Osteocyte (in vitro differentiated cells): ENCODE results near the gene OSER1. TPM values are rescaled to one million over a fixed set of nuclear protein-coding genes. Genes with fewer than 3 reads are reported as not detected.
A peak's percentile ranks its signal among the peaks of the same experiment; 100 is the strongest.

ENCODE experiments used
- DNase-seq: peaks from one replicate; pipeline ENCODE4 v3.0.0; 2021; ENCODE audit warnings: mixed read lengths; ENCODE audit not compliant: unreplicated experiment; ENCODE audit errors: extremely low spot score
- H3K27ac Mint-ChIP-seq: one replicate; pipeline ENCODE4 v1.8.0; 2021; ENCODE audit warnings: mild to moderate bottlenecking, mixed read lengths; ENCODE audit not compliant: unreplicated experiment
- H3K27me3 Mint-ChIP-seq: one replicate; pipeline ENCODE4 v1.8.0; 2021; ENCODE audit warnings: mixed read lengths; ENCODE audit not compliant: unreplicated experiment
- H3K36me3 Mint-ChIP-seq: one replicate; pipeline ENCODE4 v1.8.0; 2021; ENCODE audit warnings: mixed read lengths; ENCODE audit not compliant: unreplicated experiment
- H3K4me1 Mint-ChIP-seq: one replicate; pipeline ENCODE4 v1.8.0; 2021; ENCODE audit warnings: mixed read lengths; ENCODE audit not compliant: unreplicated experiment
- H3K4me3 Mint-ChIP-seq: one replicate; pipeline ENCODE4 v1.8.0; 2021; ENCODE audit warnings: mild to moderate bottlenecking, moderate library complexity, mixed read lengths; ENCODE audit not compliant: unreplicated experiment
- H3K9me3 Mint-ChIP-seq: one replicate; pipeline ENCODE4 v1.8.0; 2021; ENCODE audit warnings: mixed read lengths; ENCODE audit not compliant: unreplicated experiment
- total RNA-seq: library from RNA; stranded (reverse); gene quantifications from 2 replicates; pipeline ENCODE4 v1.2.1, GENCODE V29; 2021
- TF ChIP-seq, protein P1 (sequence below): fragments of 200-600 bp; sonication (generic); IDR thresholded peaks from 2 replicates; pipeline ENCODE4 v1.5.0; 2021; ENCODE audit warnings: antibody characterized with exemption, mild to moderate bottlenecking, moderate library complexity

Gene OSER1
- total RNA-seq, 1 donor from 2014 or later, result 41.2 TPM

DNA sequence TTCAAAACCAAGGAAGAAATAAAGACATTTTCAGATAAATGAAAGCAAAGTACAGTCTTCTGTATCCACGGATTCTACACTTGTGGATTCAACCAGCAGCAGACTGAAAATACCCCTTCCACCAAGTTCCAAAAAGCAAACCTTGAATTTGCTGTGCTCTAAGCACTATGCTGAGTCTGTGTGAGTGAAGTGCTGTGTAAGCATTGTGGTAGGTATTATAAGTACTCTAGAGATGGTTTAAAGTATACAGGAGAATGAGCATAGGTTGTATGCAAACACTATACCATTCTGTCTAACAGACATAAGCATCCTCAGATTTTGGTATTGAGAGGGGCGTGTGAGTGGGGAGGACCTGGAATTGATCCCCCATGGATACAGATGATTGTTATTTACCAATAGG is 9.6 kb downstream of the OSER1 start:
- Mint-ChIP-seq H3K36me3 (peaks cover 56% of the 10 kb centered on the region), H3K27me3 (no peaks in the 10 kb centered on the region), H3K9me3 (no peaks in the 10 kb centered on the region), H3K4me3 (no peak overlapping the region), H3K27ac (no peak overlapping the region), H3K4me1 (peaks cover 41% of the 10 kb centered on the region)
- TF ChIP-seq, protein P1, sequence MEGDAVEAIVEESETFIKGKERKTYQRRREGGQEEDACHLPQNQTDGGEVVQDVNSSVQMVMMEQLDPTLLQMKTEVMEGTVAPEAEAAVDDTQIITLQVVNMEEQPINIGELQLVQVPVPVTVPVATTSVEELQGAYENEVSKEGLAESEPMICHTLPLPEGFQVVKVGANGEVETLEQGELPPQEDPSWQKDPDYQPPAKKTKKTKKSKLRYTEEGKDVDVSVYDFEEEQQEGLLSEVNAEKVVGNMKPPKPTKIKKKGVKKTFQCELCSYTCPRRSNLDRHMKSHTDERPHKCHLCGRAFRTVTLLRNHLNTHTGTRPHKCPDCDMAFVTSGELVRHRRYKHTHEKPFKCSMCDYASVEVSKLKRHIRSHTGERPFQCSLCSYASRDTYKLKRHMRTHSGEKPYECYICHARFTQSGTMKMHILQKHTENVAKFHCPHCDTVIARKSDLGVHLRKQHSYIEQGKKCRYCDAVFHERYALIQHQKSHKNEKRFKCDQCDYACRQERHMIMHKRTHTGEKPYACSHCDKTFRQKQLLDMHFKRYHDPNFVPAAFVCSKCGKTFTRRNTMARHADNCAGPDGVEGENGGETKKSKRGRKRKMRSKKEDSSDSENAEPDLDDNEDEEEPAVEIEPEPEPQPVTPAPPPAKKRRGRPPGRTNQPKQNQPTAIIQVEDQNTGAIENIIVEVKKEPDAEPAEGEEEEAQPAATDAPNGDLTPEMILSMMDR, result no peak
- DNase-seq, result no peak

DNA sequence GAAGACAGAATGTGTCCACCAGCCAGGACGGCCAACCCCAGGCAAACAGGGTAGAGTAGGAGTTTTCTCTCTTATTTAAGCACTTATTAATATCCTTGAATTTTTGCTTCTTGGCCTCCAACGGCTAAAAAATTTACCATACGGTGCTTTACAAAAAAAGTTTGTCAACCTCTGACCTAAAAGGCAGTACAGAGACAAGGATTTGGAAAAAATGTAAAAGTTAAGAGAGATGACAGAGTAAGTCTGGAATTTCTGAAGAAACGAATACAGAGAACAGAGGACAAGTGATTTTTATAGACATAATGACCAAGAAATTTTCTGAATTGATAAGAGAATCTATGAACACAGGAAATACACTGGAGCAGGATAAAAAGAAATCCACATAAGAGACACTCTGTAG is 10.2 kb downstream of the OSER1 start:
- peaks cover 40% of the 10 kb centered on the region for H3K4me1 Mint-ChIP-seq

GRCh38 chr20:44199877-44200276 is 10.7 kb downstream of the OSER1 start:
- Mint-ChIP-seq H3K4me3 (no peak overlapping the region), H3K36me3 (peaks cover 59% of the 10 kb centered on the region), H3K27ac (peak overlapping the region; percentile 61), H3K4me1 (peaks cover 40% of the 10 kb centered on the region), H3K9me3 (no peaks in the 10 kb centered on the region), H3K27me3 (no peaks in the 10 kb centered on the region)
- TF ChIP-seq, protein P1, result no peak
- no peak for DNase-seq

More for the DNA sequence above, 10.2 kb downstream of the OSER1 start:
- TF ChIP-seq, protein P1, result no peak
- no peak for DNase-seq
- no peaks in the 10 kb centered on the region for H3K9me3 Mint-ChIP-seq
- H3K27me3 Mint-ChIP-seq, result no peaks in the 10 kb centered on the region
- H3K4me3 Mint-ChIP-seq, result no peak overlapping the region
- H3K27ac Mint-ChIP-seq, result peak overlapping the region; percentile 61
- peaks cover 59% of the 10 kb centered on the region for H3K36me3 Mint-ChIP-seq

DNA sequence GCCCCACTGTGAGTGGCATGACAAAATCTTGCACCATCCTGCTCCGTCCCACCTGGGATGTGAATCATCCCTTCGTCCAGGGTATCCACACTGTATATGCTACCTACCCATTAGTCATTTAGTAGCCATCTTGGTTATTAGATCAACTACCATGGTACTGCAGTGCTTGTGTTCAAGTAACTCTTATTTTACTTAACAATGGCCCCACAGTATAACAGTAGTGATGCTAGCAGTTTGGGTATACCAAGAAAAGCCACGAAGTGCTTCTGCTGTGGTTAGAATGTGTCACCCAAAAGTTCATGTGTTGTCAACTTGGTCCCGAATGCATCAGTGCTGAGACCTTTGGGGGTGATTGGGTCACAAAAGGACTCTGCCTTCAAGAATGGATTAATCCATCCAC is 11.7 kb downstream of the OSER1 start:
- H3K36me3 Mint-ChIP-seq, result peaks cover 59% of the 10 kb centered on the region
- H3K4me3 Mint-ChIP-seq, result no peak overlapping the region
- no peaks in the 10 kb centered on the region for H3K27me3 Mint-ChIP-seq
- TF ChIP-seq, protein P1, result no peak
- H3K9me3 Mint-ChIP-seq, result no peaks in the 10 kb centered on the region
- H3K4me1 Mint-ChIP-seq, result peaks cover 31% of the 10 kb centered on the region
- no peak for DNase-seq
- H3K27ac Mint-ChIP-seq, result no peak overlapping the region

GRCh38 chr20:44196271-44196670 is 14.3 kb downstream of the OSER1 start:
- DNase-seq, result no peak
- Mint-ChIP-seq H3K27ac (no peak overlapping the region), H3K27me3 (no peaks in the 10 kb centered on the region), H3K9me3 (no peaks in the 10 kb centered on the region), H3K4me3 (no peak overlapping the region), H3K36me3 (peaks cover 44% of the 10 kb centered on the region), H3K4me1 (peaks cover 10% of the 10 kb centered on the region)
- TF ChIP-seq, protein P1, result no peak
